Thymus (tissue), 11 donors: Measurements from ENCODE around the gene KCTD5. TPM values are rescaled to one million over a fixed set of nuclear protein-coding genes. Genes with fewer than 3 reads are reported as not detected.

Source experiments
- DNase-seq, 9 donors: peaks; one replicate each; pipeline ENCODE4 v3.0.0-alpha.2; 2013; ENCODE audit warnings: low spot score in 9 of 9, low read depth in 6 of 9, missing footprints in 1 of 9
- H3K27ac ChIP-seq, 2 donors: one replicate each; pipeline ENCODE4 v1.5.1; 2013; ENCODE audit warnings: control low read depth in 1 of 2, low read depth in 1 of 2, low read length in 1 of 2, mild to moderate bottlenecking in 1 of 2, moderate library complexity in 1 of 2
- H3K27me3 ChIP-seq, 2 donors: one replicate each; pipeline ENCODE4 v1.5.1; 2013; ENCODE audit warnings: low read length in 1 of 2; ENCODE audit not compliant: control insufficient read depth in 2 of 2, insufficient read depth in 1 of 2
- H3K36me3 ChIP-seq, 2 donors: one replicate each; pipeline ENCODE4 v1.5.1; 2013; ENCODE audit warnings: low read length in 1 of 2, mild to moderate bottlenecking in 1 of 2, moderate library complexity in 1 of 2; ENCODE audit not compliant: control insufficient read depth in 2 of 2, insufficient read depth in 2 of 2
- H3K4me1 ChIP-seq, 2 donors: one replicate each; pipeline ENCODE4 v1.5.1; 2013; ENCODE audit warnings: low read length in 2 of 2; ENCODE audit not compliant: control insufficient read depth in 2 of 2, insufficient read depth in 2 of 2
- H3K4me3 ChIP-seq, 2 donors: one replicate each; pipeline ENCODE4 v1.5.1; 2013; ENCODE audit warnings: low read length in 2 of 2, control low read depth in 1 of 2, mild to moderate bottlenecking in 1 of 2
- H3K9me3 ChIP-seq, 2 donors: one replicate each; pipeline ENCODE4 v1.5.1; 2013; ENCODE audit warnings: low read length in 1 of 2, mild to moderate bottlenecking in 1 of 2; ENCODE audit not compliant: control insufficient read depth in 2 of 2, insufficient read depth in 1 of 2
- WGBS: extraction: QIAGEN DNeasy Blood & Tissue Kit; methylation state at CpG from one replicate; pipeline ENCODE4 v1.1.7; 2013; 5-methylcytosine and 5-hydroxymethylcytosine counted together
- polyA plus RNA-seq: library from polyadenylated mRNA; stranded (reverse); fragments of 200-250 nt; gene quantifications from one replicate; pipeline ENCODE4 v1.2.3, GENCODE V29; 2013
- total RNA-seq: library from RNA; stranded (reverse); fragments of 120-200 nt; gene quantifications from one replicate; pipeline ENCODE4 v1.2.4, GENCODE V29; 2013
- donor health status: healthy.

KCTD5 gene
- total and polyA plus RNA-seq, 2 donors: 18.5 to 21.8 TPM

DNA sequence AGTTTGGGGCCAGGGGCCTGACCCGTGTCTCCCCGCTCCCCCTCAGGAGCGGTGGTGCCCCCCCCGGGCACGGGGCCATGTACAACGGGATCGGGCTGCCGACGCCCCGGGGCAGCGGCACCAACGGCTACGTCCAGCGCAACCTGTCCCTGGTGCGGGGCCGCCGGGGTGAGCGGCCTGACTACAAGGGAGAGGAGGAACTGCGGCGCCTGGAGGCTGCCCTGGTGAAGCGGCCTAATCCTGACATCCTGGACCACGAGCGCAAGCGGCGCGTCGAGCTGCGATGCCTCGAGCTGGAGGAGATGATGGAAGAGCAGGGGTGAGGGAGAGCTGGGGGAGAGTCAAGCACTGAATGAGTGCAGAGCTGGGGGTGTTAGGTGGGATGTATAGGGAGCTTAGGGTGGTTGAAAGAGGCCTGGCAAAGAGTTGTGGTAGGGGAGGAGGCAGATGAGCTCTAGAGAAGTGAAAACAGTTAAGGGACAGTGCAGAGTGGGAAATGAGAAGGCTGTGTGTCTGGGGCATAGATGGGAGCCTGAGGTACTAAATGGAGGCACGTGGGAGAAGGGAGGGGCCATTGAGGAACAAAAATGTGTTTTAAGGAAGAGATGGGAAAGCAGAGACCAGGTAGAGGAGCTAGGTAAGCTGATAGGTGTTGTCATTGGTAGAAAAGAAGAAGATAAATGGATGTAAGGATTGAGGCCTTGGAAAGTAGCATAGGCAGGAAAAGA lies 74.1 kb downstream of the KCTD5 start:
- Histone ChIP-seq H3K4me1 (peaks cover 22 to 25% of the 10 kb centered on the region in 2 donors), H3K27me3 (no peaks in the 10 kb centered on the region), H3K9me3 (peaks cover 0 to 6% of the 10 kb centered on the region in 2 donors), H3K4me3 (no peak overlapping the region), H3K36me3 (peaks cover 46 to 65% of the 10 kb centered on the region in 2 donors), H3K27ac (no peak overlapping the region)
- WGBS: 97% methylated on average over 30 of the region's 30 CpGs
- DNase-seq: no peak

DNA sequence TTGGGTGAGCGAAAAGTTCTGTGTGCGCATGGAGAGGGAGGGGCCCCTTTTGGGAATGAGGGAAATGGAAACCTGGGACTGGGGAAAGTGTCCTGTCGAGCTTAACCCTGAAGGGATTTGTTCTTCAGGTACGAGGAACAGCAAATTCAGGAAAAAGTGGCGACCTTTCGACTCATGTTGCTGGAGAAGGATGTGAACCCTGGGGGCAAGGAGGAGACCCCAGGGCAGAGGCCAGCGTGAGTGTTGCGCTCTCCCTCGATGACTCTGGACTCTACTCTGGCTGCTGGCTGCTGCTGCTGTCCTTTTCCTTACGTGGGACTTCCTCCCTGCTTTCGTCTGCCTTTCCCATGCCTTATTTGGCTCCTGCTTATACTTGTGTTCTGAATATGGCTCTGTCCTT lies 75.0 kb downstream of the KCTD5 start:
- Histone ChIP-seq H3K4me1 (peaks cover 17 to 19% of the 10 kb centered on the region in 2 donors), H3K4me3 (no peak overlapping the region), H3K36me3 (peaks cover 55 to 74% of the 10 kb centered on the region in 2 donors), H3K27ac (no peak overlapping the region), H3K9me3 (no peaks in the 10 kb centered on the region), H3K27me3 (no peaks in the 10 kb centered on the region)
- 95% methylated on average over 11 of the region's 11 CpGs for WGBS
- DNase-seq: no peak

Other genes with a start within 250 kb of the KCTD5 start
- gene TEDC2, start 222.4 kb upstream of the KCTD5 start, total RNA-seq: 11.0 TPM
- gene TEDC2, start 222.4 kb upstream of the KCTD5 start, polyA plus RNA-seq: 1.8 TPM
- gene NTN3, start 211.2 kb upstream of the KCTD5 start, total RNA-seq: 0.71 TPM
- 0.02 TPM for gene NTN3, start 211.2 kb upstream of the KCTD5 start, polyA plus RNA-seq
- gene TBC1D24, start 207.4 kb upstream of the KCTD5 start, total RNA-seq: 3.5 TPM
- gene TBC1D24, start 207.4 kb upstream of the KCTD5 start, polyA plus RNA-seq: 3.7 TPM
- 11.0 TPM for gene ATP6V0C, start 168.6 kb upstream of the KCTD5 start, total RNA-seq
- gene ATP6V0C, start 168.6 kb upstream of the KCTD5 start, polyA plus RNA-seq: 103 TPM
- 22.1 TPM for gene AMDHD2, start 162.2 kb upstream of the KCTD5 start, total RNA-seq
- 33.2 TPM for gene AMDHD2, start 162.2 kb upstream of the KCTD5 start, polyA plus RNA-seq
- gene CEMP1, start 151.1 kb upstream of the KCTD5 start, total RNA-seq: 0.47 TPM
- gene CEMP1, start 151.1 kb upstream of the KCTD5 start, polyA plus RNA-seq: 1.2 TPM
- 17.2 TPM for gene PDPK1, start 144.5 kb upstream of the KCTD5 start, total RNA-seq
- gene PDPK1, start 144.5 kb upstream of the KCTD5 start, polyA plus RNA-seq: 14.1 TPM
- gene PRSS27, start 37.7 kb downstream of the KCTD5 start, total RNA-seq: 0.28 TPM
- 6.5 TPM for gene PRSS27, start 37.7 kb downstream of the KCTD5 start, polyA plus RNA-seq
- 42.4 TPM for gene SRRM2, start 70.1 kb downstream of the KCTD5 start, total RNA-seq
- gene SRRM2, start 70.1 kb downstream of the KCTD5 start, polyA plus RNA-seq: 690 TPM
- 349 TPM for gene ELOB, start 94.8 kb downstream of the KCTD5 start, total RNA-seq
- gene ELOB, start 94.8 kb downstream of the KCTD5 start, polyA plus RNA-seq: 287 TPM
- gene PRSS33, start 105.0 kb downstream of the KCTD5 start, total RNA-seq: 0.05 TPM
- gene PRSS33, start 105.0 kb downstream of the KCTD5 start, polyA plus RNA-seq: 0.37 TPM
- gene PRSS41, start 115.9 kb downstream of the KCTD5 start, total RNA-seq: not detected
- gene PRSS41, start 115.9 kb downstream of the KCTD5 start, polyA plus RNA-seq: not detected
- gene PRSS21, start 134.7 kb downstream of the KCTD5 start, total RNA-seq: 1.2 TPM
- 0.68 TPM for gene PRSS21, start 134.7 kb downstream of the KCTD5 start, polyA plus RNA-seq
- 0.85 TPM for gene ZG16B, start 147.8 kb downstream of the KCTD5 start, total RNA-seq
- gene ZG16B, start 147.8 kb downstream of the KCTD5 start, polyA plus RNA-seq: 1.2 TPM
- 0.42 TPM for gene PRSS22, start 175.6 kb downstream of the KCTD5 start, total RNA-seq
- 4.1 TPM for gene PRSS22, start 175.6 kb downstream of the KCTD5 start, polyA plus RNA-seq
- gene FLYWCH2, start 200.7 kb downstream of the KCTD5 start, total RNA-seq: 37.4 TPM
- 34.5 TPM for gene FLYWCH2, start 200.7 kb downstream of the KCTD5 start, polyA plus RNA-seq
- gene FLYWCH1, start 229.4 kb downstream of the KCTD5 start, total RNA-seq: 9.6 TPM
- 34.1 TPM for gene FLYWCH1, start 229.4 kb downstream of the KCTD5 start, polyA plus RNA-seq